ENCODE data around the gene MAGI2.
"Not testable (repeated sequence)": the region's sequence is repeated elsewhere in the genome, so short reads cannot be mapped to it uniquely, and the experiment has no call there.

The MAGI2 gene

DNA sequence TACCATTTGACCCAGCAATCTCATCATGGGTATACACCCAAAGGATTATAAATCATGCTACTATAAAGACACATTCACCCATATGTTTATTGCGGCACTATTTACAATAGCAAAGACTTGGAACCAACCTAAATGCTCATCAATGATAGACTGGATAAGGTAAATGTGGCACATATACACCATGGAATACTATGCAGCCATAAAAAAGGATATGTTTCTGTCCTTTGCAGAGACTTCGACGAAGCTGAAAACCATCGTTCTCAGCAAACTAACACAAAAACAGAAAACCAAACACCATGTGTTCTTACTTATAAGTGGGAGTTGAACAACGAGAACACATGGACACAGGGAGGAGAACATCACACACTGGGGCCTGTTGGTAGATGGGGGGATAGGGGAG lies 1131.2 kb downstream of the MAGI2 start:
- FAIRE-seq; DNase-seq (ENCODE audit: extremely low spot score, insufficient read length, low read depth): not testable (repeated sequence)

DNA sequence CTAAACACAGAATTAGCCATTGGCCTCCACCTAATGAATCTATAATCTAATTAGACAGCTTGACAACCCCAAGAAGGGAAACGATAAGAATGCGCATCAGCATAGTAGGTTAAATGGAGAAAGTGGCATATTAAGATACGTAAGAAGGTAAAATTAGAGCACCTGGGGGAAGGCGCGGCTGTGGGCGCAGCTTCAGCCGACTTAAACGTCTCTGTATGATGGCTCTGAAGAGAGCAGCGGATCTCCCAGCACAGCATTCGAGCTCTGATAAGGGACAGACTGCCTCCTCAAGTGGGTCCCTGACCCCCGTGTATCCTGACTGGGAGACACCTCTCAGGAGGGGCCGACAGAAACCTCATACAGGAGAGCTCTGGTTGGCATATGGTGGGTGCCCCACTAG lies 1136.1 kb downstream of the MAGI2 start:
- FAIRE-seq (no peak), DNase-seq (ENCODE audit: extremely low spot score, insufficient read length, low read depth) (no peak)

GRCh38 chr7:78316110-78316509 lies 1137.4 kb downstream of the MAGI2 start:
- FAIRE-seq: no peak

DNA sequence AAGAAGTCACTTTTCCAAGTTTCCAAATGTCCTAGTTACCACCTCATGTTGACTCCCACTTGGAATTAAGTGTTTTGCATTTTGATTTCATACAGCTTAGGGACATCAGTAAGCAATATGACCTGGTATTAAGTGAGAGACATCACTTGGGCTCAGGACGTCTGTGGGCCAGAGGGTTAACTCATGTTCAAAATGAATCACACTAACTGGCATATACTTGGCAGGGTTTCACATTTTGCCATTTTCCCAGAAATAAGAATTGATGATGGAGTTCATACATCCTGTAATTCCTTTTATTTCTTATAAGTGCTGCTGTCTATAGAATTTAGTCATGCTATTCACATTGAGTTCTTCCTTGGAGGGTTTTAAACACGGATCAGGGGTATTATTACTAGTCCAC lies 1138.3 kb downstream of the MAGI2 start:
- FAIRE-seq (no peak), DNase-seq (ENCODE audit: extremely low spot score, insufficient read length, low read depth) (no peak)

More at GRCh38 chr7:78316110-78316509, 1137.4 kb downstream of the MAGI2 start:
- DNase-seq (ENCODE audit: extremely low spot score, insufficient read length, low read depth): no peak

DNA sequence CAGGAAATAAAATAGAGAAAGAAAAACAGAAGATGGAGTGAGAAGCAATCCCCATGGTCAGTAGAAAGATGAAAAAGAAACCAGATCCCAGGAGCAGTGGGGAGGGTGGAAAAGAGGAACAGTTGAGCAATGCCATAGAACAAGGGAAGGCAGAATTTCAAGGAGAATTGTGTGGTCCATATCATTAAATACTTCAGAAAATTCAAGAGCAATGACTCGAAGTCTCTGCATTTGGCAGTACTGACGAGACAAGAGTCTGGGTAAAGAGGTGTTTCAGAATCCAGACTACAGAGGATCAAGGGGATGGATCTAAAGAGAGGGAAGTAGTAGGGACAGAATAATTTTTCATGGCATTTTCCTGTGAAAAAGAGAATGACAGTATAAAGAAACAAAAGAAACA lies 1142.3 kb downstream of the MAGI2 start:
- DNase-seq (ENCODE audit: extremely low spot score, insufficient read length, low read depth): no peak
- no peak for FAIRE-seq

DNA sequence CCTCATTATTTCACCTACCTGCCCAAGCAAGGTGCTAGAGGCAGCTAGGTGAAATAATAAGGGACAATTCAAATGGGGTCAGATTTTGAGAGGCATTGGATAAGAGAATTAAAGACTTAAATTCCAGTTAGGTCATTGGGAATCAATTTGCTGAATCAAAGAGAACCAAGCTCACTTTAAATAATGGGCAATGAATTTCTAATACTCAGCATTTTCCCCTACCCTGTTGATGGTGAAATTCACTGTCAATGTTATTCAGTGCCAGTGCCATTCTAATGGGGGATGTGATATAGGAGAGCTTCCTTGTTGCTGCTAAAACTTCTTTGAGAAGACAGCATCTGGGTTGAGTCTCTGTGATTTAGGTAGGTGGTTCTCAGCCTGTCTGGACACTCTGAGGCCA lies 1145.6 kb downstream of the MAGI2 start:
- no peak for FAIRE-seq
- no peak for DNase-seq (ENCODE audit: extremely low spot score, insufficient read length, low read depth)

- FAIRE-seq (no peak), DNase-seq (ENCODE audit: extremely low spot score, insufficient read length, low read depth) (no peak)
Observed at GRCh38 chr7:78306634-78307033, 1146.8 kb downstream of the MAGI2 start.

GRCh38 chr7:78301407-78301806 lies 1152.1 kb downstream of the MAGI2 start:
- DNase-seq (ENCODE audit: extremely low spot score, insufficient read length, low read depth) (no peak), FAIRE-seq (no peak)

DNA sequence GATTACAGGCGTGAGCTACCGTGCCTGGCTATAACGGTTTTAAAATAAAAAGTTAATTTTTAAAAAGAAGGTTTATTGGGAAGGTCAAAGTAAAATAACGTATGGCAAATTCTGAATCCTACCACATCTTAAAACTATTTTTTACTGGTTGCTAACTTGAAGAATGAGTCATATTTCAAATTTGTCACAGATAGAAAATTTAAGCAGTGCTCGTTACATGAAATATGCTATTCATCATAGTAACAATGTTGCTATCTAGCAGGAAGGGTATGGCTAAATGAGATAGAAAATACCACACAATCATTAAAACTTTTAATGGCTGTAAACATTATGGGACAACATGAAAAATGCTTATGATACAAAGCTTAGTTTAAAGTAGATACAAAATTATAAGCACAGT lies 1154.4 kb downstream of the MAGI2 start:
- DNase-seq (ENCODE audit: extremely low spot score, insufficient read length, low read depth) (no peak), FAIRE-seq (no peak)

DNA sequence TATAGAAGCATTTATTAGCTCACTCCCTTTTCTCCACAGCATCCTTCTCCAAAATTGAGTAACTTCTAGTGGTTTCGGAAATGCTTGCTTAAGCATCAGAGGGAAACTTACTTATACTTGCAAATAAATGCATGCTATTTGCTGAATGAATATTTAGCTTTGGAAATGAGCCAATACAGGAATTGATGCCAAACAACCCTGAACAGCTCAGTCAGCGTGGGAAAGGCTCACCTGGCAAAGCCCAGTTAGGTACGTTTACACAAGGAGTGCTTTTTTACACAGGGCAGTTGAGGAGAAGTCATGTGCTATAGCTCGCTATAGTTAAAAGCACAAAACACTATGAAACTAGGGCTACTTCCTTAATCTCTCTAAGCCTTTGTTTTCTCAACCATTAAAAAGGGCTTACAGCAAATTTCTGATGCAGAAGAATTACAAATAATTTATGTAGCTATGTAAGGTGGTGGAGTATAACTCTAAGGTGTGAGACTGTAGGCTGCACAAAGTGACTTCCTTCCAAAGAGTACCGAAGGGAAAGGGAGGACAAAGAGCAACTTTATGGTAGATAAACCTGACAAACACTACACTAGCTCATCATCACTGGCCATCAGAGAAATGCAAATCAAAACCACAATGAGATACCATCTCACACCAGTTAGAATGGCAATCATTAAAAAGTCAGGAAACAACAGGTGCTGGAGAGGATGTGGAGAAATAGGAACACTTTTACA lies 1156.7 kb downstream of the MAGI2 start:
- DNase-seq (ENCODE audit: extremely low spot score, insufficient read length, low read depth): no peak
- FAIRE-seq: no peak

GRCh38 chr7:78296046-78296597 lies 1157.3 kb downstream of the MAGI2 start:
- FAIRE-seq (no peak), DNase-seq (ENCODE audit: extremely low spot score, insufficient read length, low read depth) (no peak)

- FAIRE-seq; DNase-seq (ENCODE audit: extremely low spot score, insufficient read length, low read depth): not testable (repeated sequence)
Observed at GRCh38 chr7:78289471-78289870, 1164.0 kb downstream of the MAGI2 start.

GRCh38 chr7:78284945-78285344 lies 1168.5 kb downstream of the MAGI2 start:
- DNase-seq (ENCODE audit: extremely low spot score, insufficient read length, low read depth): no peak
- no peak for FAIRE-seq

- FAIRE-seq (no peak), DNase-seq (ENCODE audit: extremely low spot score, insufficient read length, low read depth) (no peak)
Observed at GRCh38 chr7:78280276-78280675, 1173.2 kb downstream of the MAGI2 start.

- no peak for FAIRE-seq
Observed at GRCh38 chr7:78279457-78279856, 1174.0 kb downstream of the MAGI2 start.

GRCh38 chr7:78279032-78279431 lies 1174.4 kb downstream of the MAGI2 start:
- DNase-seq (ENCODE audit: extremely low spot score, insufficient read length, low read depth): no peak
- FAIRE-seq: no peak

More at GRCh38 chr7:78279457-78279856, 1174.0 kb downstream of the MAGI2 start:
- DNase-seq (ENCODE audit: extremely low spot score, insufficient read length, low read depth): no peak

DNA sequence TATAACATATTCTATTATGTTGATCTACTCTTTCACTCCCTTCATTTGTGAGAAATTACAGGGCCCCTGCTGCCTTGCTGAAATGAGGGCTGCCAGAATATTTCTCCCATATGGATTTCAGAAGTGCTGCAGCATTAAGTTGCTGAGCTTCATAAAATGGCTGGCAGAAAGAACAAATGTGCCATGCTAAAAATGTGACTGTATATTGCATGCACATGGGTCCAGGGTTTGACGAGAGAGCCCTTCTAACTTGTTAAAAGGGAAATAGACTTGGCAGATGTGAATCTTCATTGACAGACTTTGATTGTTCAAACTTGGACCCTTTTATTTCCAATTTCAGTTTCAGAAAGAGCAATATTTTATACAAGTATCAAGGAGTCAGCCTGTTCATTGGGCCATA lies 1186.3 kb downstream of the MAGI2 start:
- FAIRE-seq: no peak
- DNase-seq (ENCODE audit: extremely low spot score, insufficient read length, low read depth): no peak

- FAIRE-seq: no peak
- DNase-seq (ENCODE audit: extremely low spot score, insufficient read length, low read depth): no peak
Observed at GRCh38 chr7:78265486-78265885, 1188.0 kb downstream of the MAGI2 start.

GRCh38 chr7:78265071-78265470 lies 1188.4 kb downstream of the MAGI2 start:
- FAIRE-seq: no peak
- no peak for DNase-seq (ENCODE audit: extremely low spot score, insufficient read length, low read depth)

DNA sequence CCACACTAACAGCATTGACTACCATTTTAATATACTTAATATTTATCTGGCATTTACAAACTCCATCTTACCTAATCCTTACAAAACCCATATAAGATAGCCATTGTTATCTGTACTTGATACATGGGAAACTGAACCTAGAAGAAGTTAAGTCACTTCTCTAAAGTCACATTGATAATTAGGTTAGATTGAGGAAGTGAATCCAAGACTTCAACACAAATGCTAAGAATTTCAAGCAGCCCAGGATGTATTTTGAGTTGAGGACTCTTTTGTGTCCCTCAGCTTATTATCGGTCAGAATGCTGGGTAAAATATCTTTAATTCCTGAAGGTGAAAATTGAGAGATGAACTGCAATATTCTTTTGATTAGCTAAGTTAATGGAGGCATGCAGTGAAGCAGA lies 1189.4 kb downstream of the MAGI2 start:
- FAIRE-seq (no peak), DNase-seq (ENCODE audit: extremely low spot score, insufficient read length, low read depth) (no peak)

GRCh38 chr7:78261739-78262138 lies 1191.7 kb downstream of the MAGI2 start:
- DNase-seq (ENCODE audit: extremely low spot score, insufficient read length, low read depth) (no peak), FAIRE-seq (no peak)

DNA sequence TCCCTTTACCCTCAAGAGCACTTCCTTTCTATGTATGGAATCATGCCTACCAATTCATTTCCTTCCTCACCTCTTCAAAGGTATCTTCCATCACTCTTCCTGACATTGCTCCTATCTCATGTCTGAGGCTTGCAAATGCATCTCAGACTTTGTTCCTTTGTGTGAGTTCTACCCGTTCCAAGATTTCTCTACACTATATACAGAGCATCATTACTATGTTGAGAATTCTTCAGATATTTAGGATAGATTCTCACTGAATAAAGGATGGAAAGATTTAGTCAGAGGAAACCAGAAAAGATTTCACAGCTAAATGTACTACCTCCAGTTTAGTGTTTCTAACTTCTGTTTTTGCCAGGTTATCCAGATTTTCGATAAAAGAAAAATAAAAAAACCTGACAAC lies 1192.2 kb downstream of the MAGI2 start:
- no peak for FAIRE-seq

More for the DNA sequence above, 1192.2 kb downstream of the MAGI2 start:
- DNase-seq (ENCODE audit: extremely low spot score, insufficient read length, low read depth): no peak

Data from GM18507 (cell line).